Choroid plexus epithelial cell (primary cell): ENCODE measurements around the gene TTC21B.
"Not testable (repeated sequence)": the region's sequence is repeated elsewhere in the genome, so short reads cannot be mapped to it uniquely, and the experiment has no call there.

Experiments
- DNase-seq: peaks from one replicate; pipeline ENCODE4 v3.0.0-alpha.2; 2010; ENCODE audit warnings: low read depth
- H3K4me3 ChIP-seq: 2 replicates; pipeline ENCODE4 v1.5.1; 2011; ENCODE audit warnings: low read depth, mild to moderate bottlenecking, control low read depth, low read length, moderate library complexity
- CTCF ChIP-seq: conservative IDR thresholded peaks from 2 replicates; pipeline ENCODE4 v1.5.1; 2011; ENCODE audit warnings: low read depth, mild to moderate bottlenecking, control low read depth, inconsistent platforms, low read length, moderate library complexity

Gene TTC21B

GRCh38 chr2:165953655-165954606 is at the start of gene TTC21B:
TTC21B (minus strand) TSS chr2:165953776; CDS start chr2:165953705, 71 bp downstream.
- peak; percentile 80 for TF ChIP-seq CTCF
- DNase-seq: peak; percentile 97
- peak within 1 kb of the TSS; percentile 74 for H3K4me3 ChIP-seq

- TF ChIP-seq CTCF: no peak
- H3K4me3 ChIP-seq: no peak overlapping the region
These were observed 46.8 kb upstream of the TTC21B start for GRCh38 chr2:166000401-166000800.

DNA sequence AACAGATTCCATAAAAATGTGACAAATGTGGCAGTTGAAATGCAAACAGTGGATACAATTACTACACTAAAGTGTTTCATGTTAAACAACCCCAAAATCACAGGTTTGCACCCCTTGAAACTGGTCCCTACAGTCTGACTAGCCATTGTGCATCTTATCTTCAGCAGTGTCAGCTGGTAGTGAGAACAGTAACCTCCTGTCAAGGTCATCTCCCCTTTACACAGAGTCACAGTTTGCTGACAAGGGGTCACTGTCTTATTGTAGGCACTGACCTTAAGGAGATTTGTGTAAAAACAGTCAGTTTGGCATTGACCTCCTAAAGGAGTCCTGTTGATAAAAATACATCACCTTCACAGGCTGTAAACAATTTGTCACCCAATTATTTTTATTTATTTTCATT is 37.3 kb upstream of the TTC21B start:
- no peak for TF ChIP-seq CTCF
- DNase-seq: no peak
- no peak overlapping the region for H3K4me3 ChIP-seq

More at GRCh38 chr2:166000401-166000800, 46.8 kb upstream of the TTC21B start:
- no peak for DNase-seq

- no peak overlapping the region for H3K4me3 ChIP-seq
- DNase-seq: no peak
- TF ChIP-seq CTCF: no peak
These were observed 36.3 kb upstream of the TTC21B start for GRCh38 chr2:165989851-165990250.

GRCh38 chr2:165985120-165985519 is 31.5 kb upstream of the TTC21B start:
- TF ChIP-seq CTCF: no peak
- no peak for DNase-seq
- no peak overlapping the region for H3K4me3 ChIP-seq

GRCh38 chr2:165972161-165972560 is 18.6 kb upstream of the TTC21B start:
- not testable (repeated sequence) for H3K4me3 ChIP-seq, DNase-seq

DNA sequence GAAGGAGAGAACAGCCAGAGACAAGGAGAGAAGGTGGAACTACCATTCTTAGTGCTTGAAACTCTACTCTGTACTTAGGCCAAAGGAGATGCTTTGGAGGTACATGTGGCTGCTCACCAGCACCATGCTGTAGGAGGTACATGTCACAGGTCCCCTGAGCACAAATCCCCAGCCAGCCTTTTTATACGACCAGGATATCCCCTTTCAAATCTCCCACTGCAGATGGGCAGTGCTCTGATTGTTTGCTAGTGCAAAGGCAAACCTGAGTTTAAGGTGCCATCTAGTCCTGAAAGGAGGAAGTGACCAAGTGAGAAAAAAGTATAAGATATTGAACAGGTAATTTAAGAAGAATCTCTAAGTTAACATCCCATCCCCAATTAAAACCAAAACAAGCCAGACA is 17.1 kb upstream of the TTC21B start:
- DNase-seq: peak; percentile 2
- no peak overlapping the region for H3K4me3 ChIP-seq
- TF ChIP-seq CTCF: no peak
